NCI-H146 treated with DMSO at 0.1 percent for 48 hours (cell line): ENCODE results near the gene ZNF555.

Source experiments
- DNase-seq: peaks from one replicate; lab custom pipeline; 2025; ENCODE audit not compliant: unreplicated experiment; lab: John Stamatoyannopoulos, UW

ZNF555 gene

GRCh38 chr19:2822846-2823245 lies 18.4 kb upstream of the ZNF555 start:
- no peak for DNase-seq

- no peak for DNase-seq
These were observed 17.6 kb upstream of the ZNF555 start for GRCh38 chr19:2823646-2824045.

GRCh38 chr19:2824129-2824528 lies 17.1 kb upstream of the ZNF555 start:
- no peak for DNase-seq

- DNase-seq, result no peak
These were observed 14.3 kb upstream of the ZNF555 start for GRCh38 chr19:2827022-2827421.

- DNase-seq, result no peak
These were observed 13.3 kb upstream of the ZNF555 start for GRCh38 chr19:2827840-2828489.

- no peak for DNase-seq
These were observed 6.9 kb upstream of the ZNF555 start for GRCh38 chr19:2834294-2834871.

- no peak for DNase-seq
These were observed 3.8 kb upstream of the ZNF555 start for GRCh38 chr19:2837430-2837829.

- no peak for DNase-seq
These were observed 740 bp downstream of the ZNF555 start for GRCh38 chr19:2841855-2842574.

- DNase-seq, result no peak
These were observed 3.8 kb downstream of the ZNF555 start for GRCh38 chr19:2845107-2845506.

GRCh38 chr19:2846180-2846894 lies 5.1 kb downstream of the ZNF555 start:
- no peak for DNase-seq

GRCh38 chr19:2847507-2847906 lies 6.2 kb downstream of the ZNF555 start:
- no peak for DNase-seq

GRCh38 chr19:2848616-2849015 lies 7.3 kb downstream of the ZNF555 start:
- DNase-seq, result no peak

- no peak for DNase-seq
These were observed 9.1 kb downstream of the ZNF555 start for GRCh38 chr19:2850256-2850925.

- DNase-seq, result no peak
These were observed 11.3 kb downstream of the ZNF555 start for GRCh38 chr19:2852598-2852997.

- no peak for DNase-seq
These were observed 11.8 kb downstream of the ZNF555 start for GRCh38 chr19:2853015-2853606.

GRCh38 chr19:2854849-2855248 lies 13.6 kb downstream of the ZNF555 start:
- no peak for DNase-seq

- no peak for DNase-seq
These were observed 15.3 kb downstream of the ZNF555 start for GRCh38 chr19:2856457-2857050.

GRCh38 chr19:2858864-2859263 lies 17.6 kb downstream of the ZNF555 start:
- DNase-seq, result no peak

GRCh38 chr19:2863816-2864215 lies 22.5 kb downstream of the ZNF555 start:
- no peak for DNase-seq

- peak; percentile 3 for DNase-seq
These were observed 24.2 kb downstream of the ZNF555 start for GRCh38 chr19:2865334-2866100.
